Brain microvascular endothelial cell (primary cell): ENCODE results near the gene C5orf15.

Experiments
- DNase-seq: peaks from one replicate; pipeline ENCODE4 v3.0.0-alpha.2; 2020
- H3K27ac ChIP-seq: fragments of 250-450 bp; sonication (Bioruptor Pico); 2 replicates; pipeline ENCODE4 v1.5.1; 2020; ENCODE audit warnings: mild to moderate bottlenecking, moderate library complexity
- H3K27me3 ChIP-seq: fragments of 250-450 bp; sonication (Bioruptor Pico); replicated peaks from 2 replicates; pipeline ENCODE4 v1.5.1; 2020; ENCODE audit warnings: mild to moderate bottlenecking
- H3K36me3 ChIP-seq: fragments of 250-450 bp; sonication (Bioruptor Pico); replicated peaks from 2 replicates; pipeline ENCODE4 v1.5.1; 2020; ENCODE audit warnings: mild to moderate bottlenecking
- H3K4me3 ChIP-seq: 2 replicates; pipeline ENCODE4 v1.5.1; 2011; ENCODE audit warnings: low read depth, mild to moderate bottlenecking, control low read depth, low read length, moderate library complexity
- in situ Hi-C: cut with HindIII; loops from 2 replicates; pipeline ENCODE4 v1.10.0; 2017; ENCODE audit warnings: low sequenced_read_pairs, low pct_ligation_motif_present
- TF ChIP-seq, protein P1 (sequence below): IDR thresholded peaks from 2 replicates; pipeline ENCODE4 v1.5.1; 2011; ENCODE audit warnings: low read depth, mild to moderate bottlenecking, moderate library complexity, low read length, control low read depth, inconsistent platforms; ENCODE audit errors: missing control alignments

Gene C5orf15

DNA sequence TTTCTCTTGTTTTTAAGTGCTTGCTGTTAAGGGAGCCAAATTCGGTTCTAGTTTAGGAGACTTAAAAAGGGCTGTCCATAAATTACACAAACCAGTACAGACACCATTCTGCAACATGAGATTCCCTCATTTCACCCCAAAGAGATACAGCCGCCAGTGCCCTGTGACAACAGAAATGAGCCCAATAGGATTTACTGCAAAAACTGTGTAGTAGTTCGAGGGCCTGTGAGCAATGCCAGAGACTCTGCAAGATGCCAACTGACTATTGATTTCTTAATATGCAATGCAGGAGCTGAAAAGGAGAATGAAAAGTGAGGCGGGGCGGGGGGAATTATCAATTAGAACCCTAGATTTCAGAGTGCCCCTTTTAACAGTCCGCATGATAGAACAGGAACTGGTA, 5.7 kb upstream of the C5orf15 start:
- in situ Hi-C loops = no loop called here
- Histone ChIP-seq H3K27me3 (no peaks in the 10 kb centered on the region), H3K27ac (no peak overlapping the region), H3K36me3 (peaks cover 60% of the 10 kb centered on the region), H3K4me3 (no peak overlapping the region)
- TF ChIP-seq, protein P1, sequence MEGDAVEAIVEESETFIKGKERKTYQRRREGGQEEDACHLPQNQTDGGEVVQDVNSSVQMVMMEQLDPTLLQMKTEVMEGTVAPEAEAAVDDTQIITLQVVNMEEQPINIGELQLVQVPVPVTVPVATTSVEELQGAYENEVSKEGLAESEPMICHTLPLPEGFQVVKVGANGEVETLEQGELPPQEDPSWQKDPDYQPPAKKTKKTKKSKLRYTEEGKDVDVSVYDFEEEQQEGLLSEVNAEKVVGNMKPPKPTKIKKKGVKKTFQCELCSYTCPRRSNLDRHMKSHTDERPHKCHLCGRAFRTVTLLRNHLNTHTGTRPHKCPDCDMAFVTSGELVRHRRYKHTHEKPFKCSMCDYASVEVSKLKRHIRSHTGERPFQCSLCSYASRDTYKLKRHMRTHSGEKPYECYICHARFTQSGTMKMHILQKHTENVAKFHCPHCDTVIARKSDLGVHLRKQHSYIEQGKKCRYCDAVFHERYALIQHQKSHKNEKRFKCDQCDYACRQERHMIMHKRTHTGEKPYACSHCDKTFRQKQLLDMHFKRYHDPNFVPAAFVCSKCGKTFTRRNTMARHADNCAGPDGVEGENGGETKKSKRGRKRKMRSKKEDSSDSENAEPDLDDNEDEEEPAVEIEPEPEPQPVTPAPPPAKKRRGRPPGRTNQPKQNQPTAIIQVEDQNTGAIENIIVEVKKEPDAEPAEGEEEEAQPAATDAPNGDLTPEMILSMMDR = no peak
- no peak for DNase-seq

DNA sequence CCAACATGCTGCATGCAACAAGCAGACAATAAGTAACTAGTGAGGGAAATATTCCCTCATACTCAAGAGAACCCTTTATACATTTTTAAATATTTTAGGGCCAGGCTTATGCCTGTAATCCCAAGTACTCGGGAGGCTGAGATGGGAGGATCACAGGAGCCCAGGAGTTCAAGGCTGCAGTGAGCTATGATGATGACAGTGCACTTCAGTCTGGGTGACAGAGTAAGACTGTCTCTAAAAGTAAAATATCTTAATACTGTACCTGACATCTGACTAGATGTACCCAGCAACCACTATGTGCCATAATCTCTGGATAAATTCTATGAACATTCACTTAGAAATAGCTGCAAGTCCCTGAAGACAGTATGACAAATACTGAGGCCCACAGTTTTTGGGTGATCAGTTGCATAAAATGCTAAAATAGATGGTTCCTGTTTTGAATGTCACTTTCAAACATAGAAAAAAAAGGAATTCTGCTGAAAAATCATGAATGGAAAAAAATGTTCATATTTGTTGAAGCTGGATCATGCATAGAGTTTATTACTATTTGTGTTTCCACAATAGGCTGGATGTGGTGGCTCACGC, 2.0 kb upstream of the C5orf15 start:
- no peak for DNase-seq
- H3K4me3 ChIP-seq = no peak overlapping the region
- no peaks in the 10 kb centered on the region for H3K27me3 ChIP-seq
- no peak overlapping the region for H3K27ac ChIP-seq
- peaks cover 34% of the 10 kb centered on the region for H3K36me3 ChIP-seq
- in situ Hi-C loops = no loop called here
- TF ChIP-seq, protein P1 = no peak

DNA sequence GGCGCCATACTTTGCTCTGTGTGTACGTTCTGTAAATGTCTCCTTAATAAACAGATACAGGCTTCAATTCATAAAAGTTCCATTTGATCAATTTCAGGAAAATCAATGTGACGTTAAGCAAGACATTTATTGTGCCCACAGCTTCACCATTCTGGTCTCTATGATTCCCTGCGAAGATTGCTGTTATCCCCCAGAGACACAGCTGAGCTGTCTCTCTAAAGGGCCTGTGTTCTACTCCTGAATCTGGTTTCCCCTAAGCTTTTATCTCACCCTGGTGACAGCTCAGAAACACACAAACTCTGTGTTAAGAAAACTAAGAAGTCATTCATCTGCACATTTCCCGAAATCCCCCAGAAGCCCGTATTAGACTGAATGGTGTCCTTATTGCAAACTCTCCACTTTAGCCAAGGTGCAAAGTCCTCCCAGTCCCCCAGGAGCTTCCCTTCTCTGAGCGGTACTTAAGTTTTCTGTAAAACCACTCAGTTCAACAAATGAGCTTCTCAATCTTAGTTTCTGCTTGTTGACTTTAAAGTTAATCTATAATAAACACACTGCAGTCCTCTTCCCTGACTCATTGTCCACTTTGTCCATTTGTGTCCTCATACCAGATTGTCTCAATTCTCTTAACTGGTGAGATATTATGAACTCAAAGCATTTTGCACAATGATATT, 1.4 kb upstream of the C5orf15 start:
- H3K36me3 ChIP-seq = peaks cover 29% of the 10 kb centered on the region
- no peak overlapping the region for H3K27ac ChIP-seq
- H3K4me3 ChIP-seq = no peak overlapping the region
- TF ChIP-seq, protein P1 = no peak
- no peak for DNase-seq
- in situ Hi-C loops = no loop called here
- H3K27me3 ChIP-seq = no peaks in the 10 kb centered on the region

- TF ChIP-seq, protein P1 = no peak
- in situ Hi-C loops = no loop called here
- peak overlapping the region; percentile 86 for H3K27ac ChIP-seq
- DNase-seq = no peak
- peaks cover 9% of the 10 kb centered on the region for H3K36me3 ChIP-seq
- H3K4me3 ChIP-seq = peak overlapping the region; percentile 98
- H3K27me3 ChIP-seq = no peaks in the 10 kb centered on the region
These were observed 674 bp downstream of the C5orf15 start for GRCh38 chr5:133967698-133968203.

DNA sequence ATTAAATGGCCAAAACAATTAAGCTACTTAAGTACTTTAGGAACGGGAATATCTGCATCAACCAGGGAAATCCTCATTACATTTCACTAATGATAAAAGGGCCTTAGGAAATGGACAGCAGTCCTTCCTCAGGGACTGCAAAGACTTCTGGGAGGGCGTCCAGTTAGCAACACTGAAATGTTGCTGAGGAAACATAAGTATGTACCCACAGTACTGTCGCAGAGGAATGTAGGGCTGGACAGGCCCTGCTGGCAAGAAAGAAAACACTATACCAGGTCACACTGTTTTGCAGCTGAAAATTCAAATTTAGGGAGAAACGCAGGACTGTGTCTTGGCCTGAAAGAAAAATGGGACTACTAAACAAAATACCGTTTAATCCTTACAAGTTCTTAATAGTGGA, 1.3 kb downstream of the C5orf15 start:
- TF ChIP-seq, protein P1 = no peak
- H3K27ac ChIP-seq = peak overlapping the region; percentile 86
- in situ Hi-C loops = no loop called here

More for the DNA sequence above, 1.3 kb downstream of the C5orf15 start:
- H3K27me3 ChIP-seq = no peaks in the 10 kb centered on the region
- no peak for DNase-seq
- peak overlapping the region; percentile 10 for H3K4me3 ChIP-seq
- peaks cover 5% of the 10 kb centered on the region for H3K36me3 ChIP-seq
